K562 (cell line): Measurements from ENCODE around the gene MTA2. TPM values are rescaled to one million over a fixed set of nuclear protein-coding genes. Genes with fewer than 3 reads are reported as not detected.

ENCODE experiments used
- BRD4 ChIP-seq: fragments of 200-600 bp; sonication (generic); IDR thresholded peaks from 2 replicates; pipeline ENCODE4 v1.6.1; 2017; ENCODE audit warnings: inconsistent platforms
- EZH2 ChIP-seq: IDR thresholded peaks from 2 replicates; pipeline ENCODE4 v1.6.1; 2012; ENCODE audit warnings: low read depth, mild to moderate bottlenecking, inconsistent platforms, low read length, borderline replicate concordance
- HCFC1 ChIP-seq: IDR thresholded peaks from 2 replicates; pipeline ENCODE4 v1.6.1; 2012; ENCODE audit warnings: low read depth, low read length, improper control_type of control experiment
- HMGN3 ChIP-seq: IDR thresholded peaks from 2 replicates; pipeline ENCODE4 v1.6.1; 2011; ENCODE audit warnings: borderline replicate concordance, low read depth, mild to moderate bottlenecking, mixed read lengths, low read length; ENCODE audit not compliant: insufficient read length; ENCODE audit errors: extremely low read depth
- HNRNPK ChIP-seq: fragments of 200-400 bp; formaldehyde crosslinking; IDR thresholded peaks from one replicate; pipeline ENCODE4 v1.6.1; 2018; ENCODE audit warnings: mild to moderate bottlenecking, low read depth, low read length; ENCODE audit not compliant: poor library complexity, severe bottlenecking
- HSF4 ChIP-seq: fragments of 250-450 bp; sonication (Bioruptor Pico); IDR thresholded peaks from 2 replicates; pipeline ENCODE4 v2.1.2; 2022; ENCODE audit warnings: mild to moderate bottlenecking, moderate library complexity, borderline replicate concordance
- LEF1 ChIP-seq: fragments of 450-650 bp; IDR thresholded peaks from 2 replicates; pipeline ENCODE4 v1.6.1; 2016; ENCODE audit warnings: mild to moderate bottlenecking
- MLX ChIP-seq, 2 experiments: fragments of 450-650 bp in 1 of 2; sonication (generic) in 1 of 2; formaldehyde crosslinking; conservative IDR thresholded peaks; 2 replicates each; pipeline versions ENCODE4 v1.4.0 to v1.8.1; 2020 to 2022; ENCODE audit warnings: mild to moderate bottlenecking in 1 of 2, missing genetic modification reagents in 1 of 2
- NCOA1 ChIP-seq: fragments of 450-650 bp; IDR thresholded peaks from 2 replicates; pipeline ENCODE4 v1.6.1; 2016; ENCODE audit warnings: low read depth
- PHB2 ChIP-seq: fragments of 450-650 bp; IDR thresholded peaks from 2 replicates; pipeline ENCODE4 v1.6.1; 2017; ENCODE audit warnings: low read depth
- PTRF ChIP-seq: fragments of 450-650 bp; IDR thresholded peaks from 2 replicates; pipeline ENCODE4 v1.6.1; 2016; ENCODE audit warnings: mild to moderate bottlenecking, missing genetic modification characterization, missing compliant biosample characterization
- RFX5 ChIP-seq: IDR thresholded peaks from 2 replicates; pipeline ENCODE4 v1.6.1; 2011; ENCODE audit warnings: low read depth, mild to moderate bottlenecking, improper control_type of control experiment, low read length
- RUNX1 ChIP-seq: sonication (generic); IDR thresholded peaks from 2 replicates; pipeline ENCODE4 v1.6.1; 2016; ENCODE audit warnings: antibody characterized with exemption, low read depth
- SMAD1 ChIP-seq: fragments of 150-350 bp; IDR thresholded peaks from 2 replicates; pipeline ENCODE4 v1.6.1; 2014; ENCODE audit warnings: low read length, low read depth; ENCODE audit not compliant: partially characterized antibody
- SRF ChIP-seq, 2 experiments: fragments of 250-450, 450-650 bp in 1 of 2; sonication (Bioruptor Pico) in 1 of 2; sonication (generic) in 1 of 2; formaldehyde crosslinking; IDR thresholded peaks; 2 replicates each; pipeline versions ENCODE4 v1.5.0 to v1.5.1; 2020 to 2022; ENCODE audit warnings: mild to moderate bottlenecking in 1 of 2, missing genetic modification reagents in 1 of 2
- SRSF7 ChIP-seq: fragments of 200-400 bp; formaldehyde crosslinking; optimal IDR thresholded peaks from 2 replicates; pipeline ENCODE3; 2017; ENCODE audit warnings: mild to moderate bottlenecking, low read depth, low read length
- STAT5A ChIP-seq: IDR thresholded peaks from 2 replicates; pipeline ENCODE4 v1.6.1; 2012; ENCODE audit warnings: low read length, inconsistent platforms, borderline replicate concordance
- SUPT5H ChIP-seq: fragments of 450-650 bp; IDR thresholded peaks from 2 replicates; pipeline ENCODE4 v1.6.1; 2016
- TEAD2 ChIP-seq: fragments of 450-650 bp; IDR thresholded peaks from 2 replicates; pipeline ENCODE4 v1.6.1; 2016; ENCODE audit warnings: missing genetic modification characterization, control low read depth, missing compliant biosample characterization
- TEAD4 ChIP-seq, 2 experiments: sonication (generic) in 1 of 2; formaldehyde crosslinking in 1 of 2; IDR thresholded peaks; 2 replicates each; pipeline versions ENCODE4 v1.6.1 to v1.8.0; 2012 to 2022; ENCODE audit warnings: borderline replicate concordance in 1 of 2, inconsistent platforms in 1 of 2, low read length in 1 of 2, mild to moderate bottlenecking in 1 of 2, missing genetic modification reagents in 1 of 2
- ZFP36 ChIP-seq: fragments of 150-350 bp; IDR thresholded peaks from 2 replicates; pipeline ENCODE4 v1.6.1; 2018; ENCODE audit warnings: low read length, low read depth; ENCODE audit not compliant: partially characterized antibody
- ZNF224 ChIP-seq: sonication (generic); formaldehyde crosslinking; IDR thresholded peaks from 2 replicates; pipeline ENCODE4 v1.8.0; 2022; ENCODE audit warnings: mild to moderate bottlenecking, missing genetic modification reagents
- ZNF609 ChIP-seq: sonication (generic); formaldehyde crosslinking; IDR thresholded peaks from 2 replicates; pipeline ENCODE4 v1.8.1; 2023; ENCODE audit warnings: missing genetic modification reagents, mild to moderate bottlenecking, borderline replicate concordance
- ZNF764 ChIP-seq: fragments of 250-450 bp; sonication (Bioruptor Pico); IDR thresholded peaks from 2 replicates; pipeline ENCODE4 v1.4.0; 2020; ENCODE audit warnings: low read depth, mild to moderate bottlenecking, moderate library complexity
- polyA plus RNA-seq, 8 experiments: library from polyadenylated mRNA; depleted of rRNA in 4 of 8; stranded (reverse) in 5 of 8; unstranded in 3 of 8; fragments of >200 nt; fragmentation: Nextera tagmentation in 2 of 8; fragmentation: Illumina TruSeq in 1 of 8; extraction: Ambion mirVana in 2 of 8; extraction: Trizol in 1 of 8; gene quantifications; 2 replicates each; pipeline versions ENCODE4 v1.2.1 to v1.2.3, GENCODE V29; 2011 to 2014; ENCODE audit warnings: inconsistent platforms in 1 of 8, missing spikeins in 1 of 8
- total RNA-seq, 7 experiments: library from RNA; depleted of rRNA in 6 of 7; stranded (reverse); fragments of >200 nt in 6 of 7; fragmentation: Illumina TruSeq in 2 of 7; extraction: Trizol in 2 of 7; gene quantifications; 2 replicates each; pipeline versions ENCODE4 v1.2.1 to v1.2.3, GENCODE V29; 2011 to 2021; ENCODE audit warnings: low replicate concordance in 1 of 7

The MTA2 gene
- total and polyA plus RNA-seq, 9 of the 15 experiments (the other 6 are each of a cell fraction or from before 2014, with no cell fraction given): 6.2 to 220 (median 172) TPM

- TF ChIP-seq ZNF609 (CRISPR knock-in tag): no peak
- no peak for TF ChIP-seq HCFC1
- TF ChIP-seq TEAD4 (IDR thresholded peaks at IDR 0.05; ENCODE audit: low read length): peak; percentile 83
- no peak for TF ChIP-seq TEAD4 (CRISPR knock-in tag; IDR thresholded peaks at IDR 0.05; ENCODE audit: borderline replicate concordance)
- no peak for TF ChIP-seq SUPT5H
- no peak for TF ChIP-seq ZNF764 (CRISPR knock-in tag)
- TF ChIP-seq STAT5A: no peak
- no peak for TF ChIP-seq EZH2
- TF ChIP-seq SRSF7: no peak
- peak; percentile 96 for TF ChIP-seq HMGN3
- TF ChIP-seq ZNF224 (CRISPR knock-in tag): no peak
- no peak for TF ChIP-seq MLX (CRISPR knock-in tag; conservative IDR thresholded peaks at IDR 0.05)
- TF ChIP-seq PTRF (tag): no peak
- peak; percentile 6 for TF ChIP-seq ZFP36
- peak; percentile 64; the same call in 1 of the 2 replicates for TF ChIP-seq LEF1
- no peak for TF ChIP-seq PHB2
- TF ChIP-seq HNRNPK: no peak
- peak; percentile 57; the same call in 1 of the 2 replicates for TF ChIP-seq RUNX1
- 0 out of 2 replicates have a peak, but pooled peaks have one; percentile 34 for TF ChIP-seq NCOA1
- no peak for TF ChIP-seq SRF (CRISPR knock-in tag; IDR thresholded peaks at IDR 0.05)
- TF ChIP-seq TEAD2 (tag): 0 out of 2 replicates have a peak, but pooled peaks have one; percentile 37
- TF ChIP-seq RFX5: no peak
- peak; percentile 83 for TF ChIP-seq SMAD1
- no peak for TF ChIP-seq HSF4 (CRISPR knock-in tag)
- TF ChIP-seq BRD4: peak; percentile 1; the same call in 1 of the 2 replicates
Observed at GRCh38 chr11:62545437-62546243, 56.0 kb downstream of the MTA2 start (continued).
